ENCODE data around the gene SLC19A1. TPM values are rescaled to one million over a fixed set of nuclear protein-coding genes. Genes with fewer than 3 reads are reported as not detected.

Gene SLC19A1
- total RNA-seq, 1 donor from 2014 or later: 11.0 TPM

DNA sequence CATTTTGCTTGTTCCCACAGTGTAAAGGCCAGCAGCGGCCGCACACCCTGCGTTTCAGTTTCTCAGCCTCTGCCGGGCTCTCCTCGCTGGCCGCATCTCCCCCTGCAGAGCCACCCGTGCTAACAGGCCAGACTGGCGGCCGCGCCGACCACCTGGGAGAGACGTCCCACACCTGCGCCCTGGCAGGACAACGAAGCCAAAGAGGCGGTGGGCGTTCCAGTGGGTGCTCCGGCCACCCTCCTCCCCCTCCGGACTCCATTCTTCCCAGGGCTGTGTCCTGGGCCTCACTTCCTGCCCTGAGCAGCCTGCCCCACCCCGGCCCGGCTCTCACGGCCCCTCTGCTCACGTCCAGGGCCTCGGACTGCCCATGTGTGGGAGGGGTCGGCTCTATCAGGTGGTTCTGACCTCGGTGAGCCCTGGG lies 31.9 kb upstream of the SLC19A1 start:
- DNase-seq (ENCODE audit: extremely low spot score, unreplicated experiment): no peak
- Mint-ChIP-seq H3K4me3 (ENCODE audit: unreplicated experiment) (no peak overlapping the region), H3K27me3 (ENCODE audit: unreplicated experiment) (peaks cover 14% of the 10 kb centered on the region), H3K4me1 (ENCODE audit: unreplicated experiment) (peaks cover 41% of the 10 kb centered on the region), H3K9me3 (ENCODE audit: unreplicated experiment) (no peaks in the 10 kb centered on the region), H3K27ac (ENCODE audit: unreplicated experiment) (peak overlapping the region; percentile 73), H3K36me3 (ENCODE audit: unreplicated experiment) (no peaks in the 10 kb centered on the region)
- TF ChIP-seq, protein P1, sequence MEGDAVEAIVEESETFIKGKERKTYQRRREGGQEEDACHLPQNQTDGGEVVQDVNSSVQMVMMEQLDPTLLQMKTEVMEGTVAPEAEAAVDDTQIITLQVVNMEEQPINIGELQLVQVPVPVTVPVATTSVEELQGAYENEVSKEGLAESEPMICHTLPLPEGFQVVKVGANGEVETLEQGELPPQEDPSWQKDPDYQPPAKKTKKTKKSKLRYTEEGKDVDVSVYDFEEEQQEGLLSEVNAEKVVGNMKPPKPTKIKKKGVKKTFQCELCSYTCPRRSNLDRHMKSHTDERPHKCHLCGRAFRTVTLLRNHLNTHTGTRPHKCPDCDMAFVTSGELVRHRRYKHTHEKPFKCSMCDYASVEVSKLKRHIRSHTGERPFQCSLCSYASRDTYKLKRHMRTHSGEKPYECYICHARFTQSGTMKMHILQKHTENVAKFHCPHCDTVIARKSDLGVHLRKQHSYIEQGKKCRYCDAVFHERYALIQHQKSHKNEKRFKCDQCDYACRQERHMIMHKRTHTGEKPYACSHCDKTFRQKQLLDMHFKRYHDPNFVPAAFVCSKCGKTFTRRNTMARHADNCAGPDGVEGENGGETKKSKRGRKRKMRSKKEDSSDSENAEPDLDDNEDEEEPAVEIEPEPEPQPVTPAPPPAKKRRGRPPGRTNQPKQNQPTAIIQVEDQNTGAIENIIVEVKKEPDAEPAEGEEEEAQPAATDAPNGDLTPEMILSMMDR (IDR thresholded peaks at IDR 0.05): no peak

DNA sequence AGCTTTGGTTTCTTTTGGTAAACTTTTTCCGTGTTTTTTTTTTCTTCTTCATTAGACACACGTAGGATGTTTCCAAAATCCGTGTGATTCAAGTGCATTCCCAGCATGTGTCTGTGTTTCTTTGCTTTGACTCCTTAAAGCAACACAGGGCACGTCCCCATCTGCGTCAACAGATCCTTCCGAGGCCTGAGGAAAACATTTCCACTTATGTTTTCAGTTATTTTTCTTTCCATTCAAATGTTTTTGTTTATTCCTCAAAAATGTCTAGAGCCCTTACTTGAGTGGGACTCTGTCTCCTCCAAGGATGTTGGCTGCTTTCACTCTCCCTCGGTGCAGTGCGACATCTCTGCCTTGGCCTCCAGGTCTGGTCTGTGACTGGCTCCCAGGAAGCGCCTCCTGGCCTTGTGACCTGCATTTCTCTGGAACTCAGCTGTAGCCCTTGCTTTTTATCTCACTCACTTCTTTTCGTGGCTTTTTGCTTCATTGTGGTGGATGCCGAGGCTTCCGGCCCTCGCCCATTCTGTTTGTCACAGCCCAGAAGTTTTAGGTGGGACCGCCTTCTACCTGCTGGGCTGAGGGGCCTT lies 31.3 kb upstream of the SLC19A1 start:
- DNase-seq (ENCODE audit: extremely low spot score, unreplicated experiment): no peak
- Mint-ChIP-seq H3K27ac (ENCODE audit: unreplicated experiment) (peak overlapping the region; percentile 73), H3K36me3 (ENCODE audit: unreplicated experiment) (no peaks in the 10 kb centered on the region), H3K27me3 (ENCODE audit: unreplicated experiment) (peaks cover 20% of the 10 kb centered on the region), H3K4me1 (ENCODE audit: unreplicated experiment) (peaks cover 41% of the 10 kb centered on the region), H3K4me3 (ENCODE audit: unreplicated experiment) (no peak overlapping the region), H3K9me3 (ENCODE audit: unreplicated experiment) (no peaks in the 10 kb centered on the region)
- TF ChIP-seq, protein P1 (IDR thresholded peaks at IDR 0.05): no peak

DNA sequence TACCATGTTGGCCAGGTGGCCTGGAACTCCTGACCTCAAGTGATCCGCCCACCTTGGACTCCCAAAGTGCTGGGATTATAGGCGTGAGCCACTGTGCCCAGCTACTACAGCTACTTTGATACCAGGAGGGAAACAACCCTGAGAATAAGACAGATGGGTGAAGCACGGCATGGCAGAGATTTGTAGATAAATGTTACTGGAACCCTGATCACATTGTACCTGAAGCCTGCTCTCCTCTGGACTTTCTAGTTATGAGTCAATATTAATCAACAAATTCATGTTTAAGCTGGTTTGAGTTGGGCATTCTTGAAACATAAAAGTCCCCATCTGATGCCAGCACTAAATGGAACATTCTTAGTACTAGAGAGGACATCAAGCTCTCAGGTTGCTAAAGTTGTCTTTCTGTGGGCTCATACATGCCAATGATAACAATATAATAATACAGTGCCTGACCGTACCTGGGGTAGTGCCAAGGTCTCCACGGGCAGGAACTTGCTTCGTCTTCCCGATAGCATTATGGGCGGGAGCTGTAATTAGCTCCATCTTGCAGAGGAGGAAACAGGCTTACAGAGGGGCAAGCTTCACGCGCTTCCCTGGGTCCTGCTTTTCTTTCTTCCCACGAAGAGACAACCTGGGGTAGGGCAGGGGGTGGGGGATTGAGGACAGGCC lies 30.7 kb upstream of the SLC19A1 start:
- Mint-ChIP-seq H3K36me3 (ENCODE audit: unreplicated experiment) (no peaks in the 10 kb centered on the region), H3K27ac (ENCODE audit: unreplicated experiment) (peak overlapping the region; percentile 73), H3K27me3 (ENCODE audit: unreplicated experiment) (peaks cover 24% of the 10 kb centered on the region), H3K4me1 (ENCODE audit: unreplicated experiment) (peaks cover 41% of the 10 kb centered on the region), H3K4me3 (ENCODE audit: unreplicated experiment) (no peak overlapping the region), H3K9me3 (ENCODE audit: unreplicated experiment) (no peaks in the 10 kb centered on the region)
- TF ChIP-seq, protein P1 (IDR thresholded peaks at IDR 0.05): no peak
- DNase-seq (ENCODE audit: extremely low spot score, unreplicated experiment): no peak

DNA sequence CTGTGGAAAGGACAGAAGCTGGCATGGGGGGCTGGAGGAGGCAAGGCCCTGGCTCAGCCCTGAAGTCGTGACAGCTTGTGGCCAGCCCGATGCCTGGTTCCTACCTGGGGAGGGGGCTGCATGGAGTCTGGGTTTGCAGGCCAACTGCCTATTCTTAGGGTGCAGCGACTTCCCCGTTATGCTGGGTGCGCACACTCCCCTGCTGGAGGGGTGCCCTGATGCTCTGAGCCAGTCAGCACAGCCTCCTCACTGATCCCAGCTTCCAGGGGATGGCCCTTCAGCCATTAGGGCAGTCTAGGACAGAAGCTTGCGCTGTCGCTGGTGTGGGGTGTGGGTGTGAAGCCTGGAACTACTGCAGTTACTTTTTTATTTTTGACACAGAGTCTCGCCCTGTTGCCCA lies 30.0 kb upstream of the SLC19A1 start:
- TF ChIP-seq, protein P1 (IDR thresholded peaks at IDR 0.05): no peak
- no peak for DNase-seq (ENCODE audit: extremely low spot score, unreplicated experiment)
- Mint-ChIP-seq H3K36me3 (ENCODE audit: unreplicated experiment) (no peaks in the 10 kb centered on the region), H3K27ac (ENCODE audit: unreplicated experiment) (no peak overlapping the region), H3K9me3 (ENCODE audit: unreplicated experiment) (no peaks in the 10 kb centered on the region), H3K27me3 (ENCODE audit: unreplicated experiment) (peaks cover 31% of the 10 kb centered on the region), H3K4me1 (ENCODE audit: unreplicated experiment) (peaks cover 41% of the 10 kb centered on the region), H3K4me3 (ENCODE audit: unreplicated experiment) (no peak overlapping the region)

DNA sequence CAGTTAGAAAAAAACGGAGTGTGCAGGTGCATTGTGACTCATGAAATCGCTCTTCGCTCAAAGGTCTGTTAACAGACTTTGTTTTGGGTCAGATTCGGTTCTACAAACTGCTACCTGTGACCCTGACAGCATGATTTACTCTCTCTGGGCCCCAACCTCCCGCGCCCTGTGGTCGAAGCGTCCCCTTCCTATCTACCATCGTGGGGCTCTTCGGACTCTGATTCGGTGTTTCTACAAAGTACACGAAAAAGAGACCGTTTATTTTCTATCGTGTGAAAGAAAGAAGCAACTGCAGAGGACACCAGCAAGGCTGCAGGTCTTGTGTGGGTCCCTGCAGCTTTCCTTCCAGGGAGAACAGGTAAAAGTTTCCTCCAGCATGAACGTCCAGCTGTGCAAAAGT lies 29.4 kb upstream of the SLC19A1 start:
- Mint-ChIP-seq H3K27me3 (ENCODE audit: unreplicated experiment) (peaks cover 37% of the 10 kb centered on the region), H3K4me3 (ENCODE audit: unreplicated experiment) (no peak overlapping the region), H3K4me1 (ENCODE audit: unreplicated experiment) (peaks cover 44% of the 10 kb centered on the region), H3K36me3 (ENCODE audit: unreplicated experiment) (no peaks in the 10 kb centered on the region), H3K27ac (ENCODE audit: unreplicated experiment) (no peak overlapping the region), H3K9me3 (ENCODE audit: unreplicated experiment) (no peaks in the 10 kb centered on the region)
- TF ChIP-seq, protein P1 (IDR thresholded peaks at IDR 0.05): no peak
- DNase-seq (ENCODE audit: extremely low spot score, unreplicated experiment): no peak
